ENCODE data around the gene MINK1.

- no peak for TF ChIP-seq CTCF (IDR thresholded peaks at IDR 0.05)
- TF ChIP-seq POLR2A (IDR thresholded peaks at IDR 0.05): no peak
- no peak for TF ChIP-seq POLR2AphosphoS5 (IDR thresholded peaks at IDR 0.05)
These were observed 53.7 kb downstream of the MINK1 start for GRCh38 chr17:4886830-4887229.
